Vagina (tissue), 2 donors: ENCODE data around the gene MS4A6E. TPM values are rescaled to one million over a fixed set of nuclear protein-coding genes. Genes with fewer than 3 reads are reported as not detected.

Source experiments
- DNase-seq, 2 donors: peaks; one replicate each; pipeline ENCODE4 v3.0.0-alpha.2; 2017; ENCODE audit errors: extremely low spot score in 2 of 2
- H3K27ac ChIP-seq: fragments of 200-600 bp; sonication (generic); one replicate; pipeline ENCODE4 v1.5.1; 2019
- H3K27me3 ChIP-seq: fragments of 200-600 bp; sonication (generic); one replicate; pipeline ENCODE4 v1.5.1; 2019
- H3K36me3 ChIP-seq, 2 donors: fragments of 200-600 bp; sonication (generic); one replicate each; pipeline ENCODE4 v1.5.1; 2017 to 2019
- H3K4me1 ChIP-seq: fragments of 200-600 bp; sonication (generic); one replicate; pipeline ENCODE4 v1.5.1; 2019
- H3K4me3 ChIP-seq, 2 donors: fragments of 200-600 bp; sonication (generic); 1 replicate in 1 of 2; 2 replicates in 1 of 2; pipeline ENCODE4 v1.5.1; 2016 to 2019
- H3K9me3 ChIP-seq: fragments of 200-600 bp; sonication (generic); one replicate; pipeline ENCODE4 v1.5.1; 2019
- POLR2A ChIP-seq, 2 donors: fragments of 450-650 bp; IDR thresholded peaks; one replicate each; pipeline ENCODE4 v1.6.1; 2017; ENCODE audit warnings: antibody characterized with exemption in 2 of 2, mild to moderate bottlenecking in 2 of 2, moderate library complexity in 2 of 2
- POLR2AphosphoS5 ChIP-seq, 2 donors: sonication (generic); formaldehyde crosslinking; IDR thresholded peaks; one replicate each; pipeline ENCODE4 v1.9.0; 2017; ENCODE audit warnings: antibody characterized with exemption in 2 of 2, mild to moderate bottlenecking in 2 of 2, low read depth in 1 of 2; ENCODE audit not compliant: insufficient read depth in 1 of 2
- intact Hi-C: fragments of 100-400 bp; cut with DNase I; formaldehyde crosslinking; loops from one replicate; pipeline ENCODE4 v1.15.1; 2023
- total RNA-seq: library from RNA; depleted of rRNA; stranded (reverse); fragments of >200 nt; gene quantifications from one replicate; pipeline ENCODE4 v1.2.3, GENCODE V29; 2016
- TF ChIP-seq, protein P1 (sequence below), 3 experiments: fragments of 450-650 bp in 2 of 3; fragments of 200-600 bp in 1 of 3; sonication (generic) in 1 of 3; IDR thresholded peaks; one replicate each; pipeline ENCODE4 v1.5.1; 2017 to 2019; ENCODE audit warnings: antibody characterized with exemption in 3 of 3, mild to moderate bottlenecking in 2 of 3, moderate library complexity in 2 of 3

The MS4A6E gene
- total RNA-seq, 1 donor from 2014 or later: 3.4 TPM

DNA sequence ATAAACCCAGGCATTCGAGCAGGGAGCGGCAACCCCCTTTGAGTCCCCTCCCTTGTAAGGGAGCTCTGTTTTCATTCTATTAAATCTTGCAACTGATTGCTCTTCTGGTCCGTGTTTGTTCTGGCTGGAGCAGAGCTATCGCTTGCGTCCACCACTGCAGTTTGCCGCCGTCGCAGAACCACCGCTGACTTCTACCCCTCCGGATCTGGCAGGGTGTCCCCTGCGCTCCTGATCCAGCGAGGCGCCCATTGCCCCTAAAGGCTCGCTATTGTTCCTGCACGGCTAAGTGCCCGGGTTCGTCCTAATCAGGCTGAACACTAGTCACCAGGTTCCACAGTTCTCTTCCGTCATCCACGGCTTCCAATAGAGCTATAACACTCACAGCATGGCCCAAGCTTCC is 40.8 kb downstream of the MS4A6E start:
- TF ChIP-seq, protein P1, sequence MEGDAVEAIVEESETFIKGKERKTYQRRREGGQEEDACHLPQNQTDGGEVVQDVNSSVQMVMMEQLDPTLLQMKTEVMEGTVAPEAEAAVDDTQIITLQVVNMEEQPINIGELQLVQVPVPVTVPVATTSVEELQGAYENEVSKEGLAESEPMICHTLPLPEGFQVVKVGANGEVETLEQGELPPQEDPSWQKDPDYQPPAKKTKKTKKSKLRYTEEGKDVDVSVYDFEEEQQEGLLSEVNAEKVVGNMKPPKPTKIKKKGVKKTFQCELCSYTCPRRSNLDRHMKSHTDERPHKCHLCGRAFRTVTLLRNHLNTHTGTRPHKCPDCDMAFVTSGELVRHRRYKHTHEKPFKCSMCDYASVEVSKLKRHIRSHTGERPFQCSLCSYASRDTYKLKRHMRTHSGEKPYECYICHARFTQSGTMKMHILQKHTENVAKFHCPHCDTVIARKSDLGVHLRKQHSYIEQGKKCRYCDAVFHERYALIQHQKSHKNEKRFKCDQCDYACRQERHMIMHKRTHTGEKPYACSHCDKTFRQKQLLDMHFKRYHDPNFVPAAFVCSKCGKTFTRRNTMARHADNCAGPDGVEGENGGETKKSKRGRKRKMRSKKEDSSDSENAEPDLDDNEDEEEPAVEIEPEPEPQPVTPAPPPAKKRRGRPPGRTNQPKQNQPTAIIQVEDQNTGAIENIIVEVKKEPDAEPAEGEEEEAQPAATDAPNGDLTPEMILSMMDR (IDR thresholded peaks at IDR 0.05): no peak
- intact Hi-C loops: no loop called here

DNA sequence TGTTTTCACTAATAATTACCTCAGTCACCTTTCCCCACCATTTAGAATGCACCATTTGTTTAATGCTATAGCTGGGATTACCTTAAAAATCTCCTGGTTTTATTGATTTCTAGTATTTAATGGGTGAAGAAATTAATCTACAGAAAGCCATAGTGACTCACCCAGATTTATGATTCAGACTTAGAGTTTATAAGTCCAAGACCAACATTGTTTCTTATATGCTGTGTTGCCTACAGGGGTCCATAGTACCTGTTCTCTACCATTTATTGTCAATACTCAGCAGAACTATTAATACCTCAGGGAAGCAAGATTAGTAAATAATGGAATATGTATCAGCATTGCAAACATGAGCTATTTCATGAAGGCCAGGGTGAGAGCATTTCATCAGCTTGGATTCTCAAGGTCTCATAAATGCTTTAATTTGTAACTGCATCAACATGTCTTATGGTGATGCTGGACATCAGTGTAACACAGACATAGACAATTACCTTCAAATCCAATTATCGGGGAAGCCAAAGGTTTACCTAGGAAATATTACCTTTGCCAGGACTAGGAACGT is 43.3 kb downstream of the MS4A6E start:
- TF ChIP-seq POLR2A (IDR thresholded peaks at IDR 0.05) (no peak), POLR2AphosphoS5 (IDR thresholded peaks at IDR 0.05; ENCODE audit: insufficient read depth in 1 of 2, low read depth in 1 of 2) (no peak)
- TF ChIP-seq, protein P1 (IDR thresholded peaks at IDR 0.05): no peak

More for the DNA sequence above, 40.8 kb downstream of the MS4A6E start:
- Histone ChIP-seq H3K4me3 (no peak overlapping the region), H3K9me3 (no peaks in the 10 kb centered on the region), H3K36me3 (no peaks in the 10 kb centered on the region), H3K4me1 (no peaks in the 10 kb centered on the region), H3K27me3 (no peaks in the 10 kb centered on the region), H3K27ac (no peak overlapping the region)
- DNase-seq: no peak

DNA sequence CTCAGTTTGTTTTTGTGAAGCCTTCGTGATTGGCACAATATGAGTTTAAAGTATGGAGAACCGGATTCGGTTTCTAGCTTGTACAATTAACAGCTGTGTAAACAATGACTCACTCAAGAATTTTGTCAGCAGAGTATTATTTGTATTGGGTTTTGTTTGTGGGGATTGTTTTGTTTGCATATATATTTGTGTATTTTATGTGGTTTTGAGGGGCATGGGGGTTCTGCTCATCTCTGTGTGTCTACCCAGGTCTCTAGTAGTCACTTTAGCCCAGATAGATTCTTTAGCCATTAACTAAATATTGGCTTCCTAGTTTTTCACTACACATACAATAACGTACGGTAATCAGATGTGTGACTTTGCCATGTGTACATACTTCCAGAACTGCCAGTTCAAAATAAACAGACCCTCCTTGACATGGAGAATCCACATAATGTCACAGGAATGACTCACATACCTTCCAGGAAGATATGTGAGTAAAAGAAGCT is 43.8 kb downstream of the MS4A6E start:
- TF ChIP-seq POLR2A (IDR thresholded peaks at IDR 0.05) (no peak), POLR2AphosphoS5 (IDR thresholded peaks at IDR 0.05; ENCODE audit: insufficient read depth in 1 of 2, low read depth in 1 of 2) (no peak)
- TF ChIP-seq, protein P1 (IDR thresholded peaks at IDR 0.05): no peak
- Histone ChIP-seq H3K27ac (no peak overlapping the region), H3K4me3 (no peak overlapping the region), H3K36me3 (no peaks in the 10 kb centered on the region), H3K9me3 (no peaks in the 10 kb centered on the region), H3K4me1 (no peaks in the 10 kb centered on the region), H3K27me3 (no peaks in the 10 kb centered on the region)
- DNase-seq: no peak
- intact Hi-C loops: no loop called here

More for the DNA sequence above, 43.3 kb downstream of the MS4A6E start:
- H3K27ac ChIP-seq: no peak overlapping the region
- H3K36me3 ChIP-seq: no peaks in the 10 kb centered on the region
- no peaks in the 10 kb centered on the region for H3K9me3 ChIP-seq
- H3K4me3 ChIP-seq: no peak overlapping the region
- no peaks in the 10 kb centered on the region for H3K27me3 ChIP-seq
- no peaks in the 10 kb centered on the region for H3K4me1 ChIP-seq
- intact Hi-C loops: no loop called here
- no peak for DNase-seq

DNA sequence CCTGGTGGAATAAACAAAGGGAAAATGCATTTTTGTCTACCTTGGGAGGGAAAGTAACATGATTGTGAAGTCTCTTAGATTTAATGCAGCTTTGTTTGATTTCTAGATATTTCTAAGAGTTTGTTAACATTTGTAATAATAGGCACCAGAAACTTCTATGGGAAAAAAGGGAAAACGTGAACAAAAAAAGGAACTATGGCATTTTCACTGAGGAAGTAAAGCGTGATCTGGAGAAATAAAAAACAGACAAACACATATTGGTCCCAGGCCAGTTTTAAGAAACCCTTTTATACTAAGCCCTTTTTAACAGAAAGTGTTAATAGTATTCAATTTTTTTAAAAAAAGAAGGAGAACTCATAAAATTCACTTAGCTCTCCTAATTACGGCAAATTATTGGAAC is 44.3 kb downstream of the MS4A6E start:
- DNase-seq: no peak
- no peaks in the 10 kb centered on the region for H3K36me3 ChIP-seq
- no peak overlapping the region for H3K27ac ChIP-seq
- H3K27me3 ChIP-seq: no peaks in the 10 kb centered on the region
- intact Hi-C loops: no loop called here
- H3K4me3 ChIP-seq: no peak overlapping the region
- H3K9me3 ChIP-seq: no peaks in the 10 kb centered on the region
- no peaks in the 10 kb centered on the region for H3K4me1 ChIP-seq
- TF ChIP-seq POLR2A (IDR thresholded peaks at IDR 0.05) (no peak), POLR2AphosphoS5 (IDR thresholded peaks at IDR 0.05; ENCODE audit: insufficient read depth in 1 of 2, low read depth in 1 of 2) (no peak)
- TF ChIP-seq, protein P1 (IDR thresholded peaks at IDR 0.05): no peak

DNA sequence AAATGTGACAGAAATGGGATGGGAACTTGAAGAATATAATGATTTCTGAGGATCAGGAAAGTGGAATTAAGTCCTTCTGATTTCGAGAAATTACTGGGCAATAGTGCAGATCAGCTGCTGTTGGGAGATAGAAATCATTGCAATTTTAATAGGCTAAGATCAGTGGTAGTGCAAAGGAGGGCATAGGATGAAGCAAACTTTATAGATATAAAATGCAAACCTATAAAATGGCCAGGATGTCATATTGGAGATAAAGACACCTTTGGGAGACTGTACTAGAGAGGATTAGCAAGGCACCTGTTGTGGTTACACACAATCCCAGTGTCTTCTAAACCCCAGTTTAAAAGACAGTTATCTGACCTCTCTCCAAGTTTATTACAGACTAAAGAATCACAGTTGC is 44.8 kb downstream of the MS4A6E start:
- TF ChIP-seq, protein P1 (IDR thresholded peaks at IDR 0.05): no peak
- TF ChIP-seq POLR2AphosphoS5 (IDR thresholded peaks at IDR 0.05; ENCODE audit: insufficient read depth in 1 of 2, low read depth in 1 of 2) (no peak), POLR2A (IDR thresholded peaks at IDR 0.05) (no peak)
- Histone ChIP-seq H3K4me1 (no peaks in the 10 kb centered on the region), H3K27ac (no peak overlapping the region), H3K27me3 (no peaks in the 10 kb centered on the region), H3K9me3 (no peaks in the 10 kb centered on the region), H3K36me3 (no peaks in the 10 kb centered on the region), H3K4me3 (no peak overlapping the region)
- no peak for DNase-seq
- intact Hi-C loops: no loop called here
